Prostate gland (tissue), 2 donors: ENCODE measurements around the gene ENTPD7.

Experiments used
- CTCF ChIP-seq, 4 experiments: fragments of 200-600 bp in 2 of 4; fragments of 450-650 bp in 2 of 4; sonication (generic) in 2 of 4; IDR thresholded peaks; 1 replicate in 3 of 4; 2 replicates in 1 of 4; pipeline ENCODE4 v1.5.1; 2016 to 2019; ENCODE audit warnings: antibody characterized with exemption in 4 of 4, mild to moderate bottlenecking in 2 of 4, moderate library complexity in 2 of 4
- POLR2AphosphoS5 ChIP-seq: sonication (generic); formaldehyde crosslinking; IDR thresholded peaks from one replicate; pipeline ENCODE4 v1.6.1; 2017; ENCODE audit warnings: antibody characterized with exemption

GRCh38 chr10:99629625-99629978 lies 29.7 kb upstream of the ENTPD7 start:
- TF ChIP-seq CTCF (IDR thresholded peaks at IDR 0.05) (no peak), POLR2AphosphoS5 (no peak)
